Testis (tissue), 2 donors: Measurements from ENCODE around the gene ALK.

Experiments
- CTCF ChIP-seq, 3 experiments: fragments of 450-650 bp in 2 of 3; fragments of 200-600 bp in 1 of 3; sonication (generic) in 1 of 3; IDR thresholded peaks; one replicate each; pipeline ENCODE4 v1.5.1; 2016 to 2019; ENCODE audit warnings: antibody characterized with exemption in 3 of 3, mild to moderate bottlenecking in 2 of 3, moderate library complexity in 1 of 3
- POLR2A ChIP-seq: fragments of 450-650 bp; IDR thresholded peaks from one replicate; pipeline ENCODE4 v1.6.1; 2017; ENCODE audit warnings: antibody characterized with exemption, mild to moderate bottlenecking, moderate library complexity

DNA sequence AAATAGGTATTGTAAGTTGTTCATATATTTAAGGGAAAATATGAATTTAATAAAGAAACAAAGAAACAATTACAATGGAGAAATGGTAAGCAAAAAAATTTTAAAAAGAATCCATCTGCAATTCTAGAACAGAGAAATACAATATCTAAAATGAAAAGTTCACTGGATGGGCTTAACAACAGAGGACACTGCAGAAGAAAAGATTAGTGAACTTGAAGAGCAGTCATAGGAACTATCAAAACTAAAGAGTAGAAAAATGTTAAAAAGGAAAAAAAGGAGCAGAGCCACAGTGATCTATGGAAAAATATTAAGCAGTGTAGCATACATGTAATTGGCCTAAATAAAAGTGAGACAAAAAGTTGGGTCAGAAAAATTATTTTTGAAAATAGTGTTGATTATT lies 83.5 kb downstream of the ALK start:
- TF ChIP-seq POLR2A: no peak
- TF ChIP-seq CTCF (IDR thresholded peaks at IDR 0.05): no peak
